GM21737 (cell line): Measurements from ENCODE around the gene MAPK8IP3.
A peak's percentile ranks its signal among the peaks of the same experiment; 100 is the strongest.

ENCODE experiments used
- ATAC-seq: cut with Tn5 transposase; IDR thresholded peaks from one replicate; pipeline ENCODE4 v1.9.1; 2021; ENCODE audit warnings: mild to moderate bottlenecking, moderate library complexity; ENCODE audit not compliant: unreplicated experiment

MAPK8IP3 gene

DNA sequence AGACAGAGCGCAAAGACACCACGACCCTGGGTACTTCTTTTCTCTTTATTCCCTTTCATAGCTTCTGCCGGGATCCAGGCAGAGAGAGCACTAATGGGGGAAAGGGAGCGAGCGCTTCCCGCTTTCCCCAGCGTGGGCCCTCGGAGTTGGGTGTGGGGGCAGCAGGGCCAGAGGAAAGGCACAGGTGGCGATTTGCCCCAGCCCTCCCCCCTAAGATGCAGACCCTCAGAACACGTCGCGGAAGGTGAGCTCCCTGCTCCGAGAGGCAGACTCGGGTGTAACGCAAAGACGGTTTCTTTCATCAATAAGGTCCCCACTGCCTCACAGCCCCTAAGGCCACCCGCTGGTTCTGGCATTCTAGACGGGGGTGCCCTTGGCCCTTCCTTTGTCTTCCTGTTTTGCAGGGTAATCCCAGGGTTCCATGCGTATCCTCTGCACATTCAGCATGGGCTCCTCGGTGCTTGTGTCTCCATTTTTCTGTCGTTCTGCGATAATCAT lies 65.9 kb downstream of the MAPK8IP3 start:
- ATAC-seq: no peak

DNA sequence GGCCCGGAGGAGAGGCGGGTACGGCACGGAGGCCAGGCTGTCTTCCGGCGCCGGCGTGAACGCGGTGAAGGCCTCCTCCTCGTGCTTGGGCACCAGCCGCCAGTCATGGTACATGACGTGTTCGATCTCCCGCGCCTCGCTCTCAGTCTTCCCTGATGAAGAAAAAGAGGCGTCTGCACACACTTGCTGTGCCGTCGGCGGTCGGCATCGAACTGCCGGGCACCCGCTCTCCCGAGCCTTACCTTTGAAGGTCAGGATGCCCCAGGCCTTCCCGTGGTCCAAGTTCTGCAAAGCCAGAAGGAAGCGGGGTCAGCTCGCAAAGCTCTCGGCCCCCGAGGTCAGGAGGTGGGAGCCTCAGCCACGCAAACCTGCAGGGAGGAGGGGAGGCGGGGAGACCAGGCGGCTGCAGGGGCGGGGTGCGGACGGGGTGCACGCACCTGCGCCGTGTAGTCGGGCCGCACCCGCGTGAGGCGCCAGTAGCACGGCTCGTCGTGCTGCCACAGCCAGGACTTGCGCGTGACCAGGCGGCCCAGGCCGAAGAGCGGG lies 66.4 kb downstream of the MAPK8IP3 start, which contains the start of gene EME2:
TSS of gene EME2 (plus strand) at position 449 of the 546 bp plus-strand sequence. CDS start 418 bp downstream, outside the sequence.
- peak; percentile 8 for ATAC-seq

DNA sequence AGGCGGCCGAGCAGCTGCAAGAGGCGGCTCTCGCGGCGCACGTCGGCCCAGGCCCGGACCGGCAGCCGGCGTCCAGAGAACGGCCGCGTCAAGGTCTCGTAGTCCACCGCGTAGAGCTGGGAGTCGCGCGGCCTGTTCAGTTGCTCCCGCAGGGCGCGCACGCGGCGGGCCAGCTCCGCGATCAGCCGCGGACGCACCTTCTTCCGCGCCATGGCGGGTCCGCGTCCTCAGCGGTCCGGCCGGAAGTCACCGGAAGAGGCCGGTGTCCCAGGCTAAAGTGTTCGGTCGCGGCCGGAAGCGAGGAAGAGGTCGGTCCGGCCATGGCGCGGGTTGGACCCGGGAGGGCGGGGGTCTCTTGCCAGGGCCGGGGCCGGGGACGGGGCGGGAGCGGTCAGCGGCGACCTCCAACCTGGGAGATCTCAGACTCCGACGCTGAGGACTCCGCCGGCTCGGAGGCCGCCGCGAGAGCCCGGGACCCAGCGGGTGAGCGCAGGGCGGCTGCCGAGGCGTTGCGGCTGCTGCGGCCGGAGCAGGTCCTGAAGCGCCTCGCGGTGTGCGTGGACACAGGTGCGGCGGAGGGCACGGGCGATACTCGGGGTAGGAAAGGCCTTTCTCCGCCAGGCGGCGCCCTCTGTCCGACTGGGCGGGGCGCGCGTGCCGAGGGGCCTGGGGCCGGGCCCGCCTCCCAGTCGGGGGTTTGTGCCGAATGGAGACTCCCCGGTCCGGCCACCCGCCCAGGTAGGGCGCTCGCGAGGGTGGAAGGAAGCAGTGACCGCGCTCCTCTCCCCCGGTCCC lies 67.1 kb downstream of the MAPK8IP3 start, which contains the start of gene MRPS34:
TSS of gene MRPS34 (minus strand) at position 227 of the 795 bp plus-strand sequence. CDS start at position 212, 15 bp downstream.
- peak; percentile 36 for ATAC-seq

DNA sequence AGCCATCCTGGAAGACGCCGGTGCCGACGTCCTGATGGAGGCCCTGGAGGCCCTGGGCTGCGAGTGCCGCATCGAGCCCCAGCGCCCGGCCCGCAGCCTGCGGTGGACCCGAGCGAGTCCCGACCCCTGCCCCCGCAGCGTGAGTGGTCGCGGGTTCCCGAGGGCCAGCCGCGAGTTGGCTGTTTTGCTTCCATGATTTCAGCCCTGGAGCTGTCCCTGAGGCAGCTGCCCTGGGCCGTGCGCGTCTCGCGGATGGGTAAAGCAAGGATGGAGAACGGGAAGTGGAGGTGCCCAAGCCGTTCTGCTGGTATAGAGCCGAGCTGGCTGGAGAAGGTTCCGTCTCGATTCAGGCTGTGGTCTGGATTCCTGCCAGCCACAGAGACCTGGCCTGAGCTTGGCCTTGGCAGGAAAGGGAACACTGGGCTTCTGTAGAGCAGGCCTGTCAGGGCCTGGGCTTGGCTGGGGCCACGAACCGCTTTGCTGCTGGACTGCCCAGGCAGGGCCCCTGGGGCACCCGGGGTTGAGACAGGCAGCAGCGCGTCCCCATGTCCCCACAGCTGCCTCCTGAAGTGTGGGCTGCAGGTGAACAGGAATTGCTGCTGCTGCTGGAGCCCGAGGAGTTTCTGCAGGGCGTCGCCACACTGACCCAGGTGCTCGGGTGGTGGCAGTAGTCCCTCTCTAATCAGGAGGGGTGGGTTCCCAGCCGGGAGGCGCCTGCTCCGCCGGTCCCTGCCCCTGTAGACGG lies 67.9 kb downstream of the MAPK8IP3 start:
- peak; percentile 1 for ATAC-seq

DNA sequence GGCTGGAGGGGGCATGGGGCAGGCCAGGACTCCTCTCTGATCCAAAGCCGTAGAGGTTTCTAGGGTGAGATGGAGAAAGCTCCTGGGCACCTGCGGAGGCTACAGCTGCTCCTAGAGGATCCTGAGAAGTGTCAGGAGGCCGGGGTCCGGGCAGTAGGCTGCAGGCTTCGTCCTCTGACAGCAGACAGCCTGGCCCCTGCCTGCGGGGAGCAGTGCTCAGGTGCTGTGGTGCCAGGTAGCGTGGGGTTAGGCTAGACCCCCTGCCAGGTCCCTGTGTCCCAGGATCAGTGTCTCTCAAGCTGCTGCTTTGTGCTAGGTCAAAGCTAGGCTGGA lies 68.4 kb downstream of the MAPK8IP3 start:
- no peak for ATAC-seq

DNA sequence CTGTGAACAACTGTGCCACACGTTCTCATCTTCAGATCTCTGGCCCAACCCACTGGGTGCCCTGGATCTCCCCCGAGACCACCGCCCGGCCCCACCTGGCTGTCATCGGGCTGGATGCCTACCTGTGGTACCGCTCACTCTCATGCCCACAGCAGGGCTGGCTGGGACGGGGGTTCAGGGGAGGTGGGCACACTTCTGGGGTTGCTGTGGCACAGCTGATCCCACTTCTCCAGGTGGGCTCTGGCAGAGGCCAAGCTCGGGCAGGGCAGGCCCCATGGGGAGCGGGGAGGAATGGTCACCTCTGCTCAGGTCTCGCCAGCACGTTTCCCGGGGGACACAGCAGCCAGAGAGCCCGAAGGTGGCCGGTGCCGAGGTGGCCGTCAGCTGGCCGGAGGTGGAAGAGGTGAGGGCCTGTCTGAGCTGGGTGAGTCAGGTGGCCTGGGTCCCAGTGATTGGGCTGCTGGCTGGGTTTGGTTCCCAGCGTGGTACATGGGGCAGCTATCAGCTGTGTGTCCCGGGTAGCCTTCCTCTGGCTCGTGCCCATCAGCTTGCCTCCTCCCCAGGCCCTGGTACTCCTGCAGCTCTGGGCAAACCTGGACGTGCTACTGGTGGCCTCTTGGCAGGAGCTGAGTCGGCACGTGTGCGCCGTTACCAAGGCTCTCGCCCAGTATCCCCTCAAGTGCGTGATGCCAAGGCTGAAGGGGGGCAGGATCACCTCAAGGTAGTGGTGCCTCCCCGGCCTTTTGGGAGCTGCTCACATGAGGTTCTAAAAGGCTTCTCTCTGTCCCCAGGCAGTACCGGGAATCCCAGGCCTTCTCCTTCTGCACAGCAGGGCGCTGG lies 69.2 kb downstream of the MAPK8IP3 start:
- ATAC-seq: no peak

DNA sequence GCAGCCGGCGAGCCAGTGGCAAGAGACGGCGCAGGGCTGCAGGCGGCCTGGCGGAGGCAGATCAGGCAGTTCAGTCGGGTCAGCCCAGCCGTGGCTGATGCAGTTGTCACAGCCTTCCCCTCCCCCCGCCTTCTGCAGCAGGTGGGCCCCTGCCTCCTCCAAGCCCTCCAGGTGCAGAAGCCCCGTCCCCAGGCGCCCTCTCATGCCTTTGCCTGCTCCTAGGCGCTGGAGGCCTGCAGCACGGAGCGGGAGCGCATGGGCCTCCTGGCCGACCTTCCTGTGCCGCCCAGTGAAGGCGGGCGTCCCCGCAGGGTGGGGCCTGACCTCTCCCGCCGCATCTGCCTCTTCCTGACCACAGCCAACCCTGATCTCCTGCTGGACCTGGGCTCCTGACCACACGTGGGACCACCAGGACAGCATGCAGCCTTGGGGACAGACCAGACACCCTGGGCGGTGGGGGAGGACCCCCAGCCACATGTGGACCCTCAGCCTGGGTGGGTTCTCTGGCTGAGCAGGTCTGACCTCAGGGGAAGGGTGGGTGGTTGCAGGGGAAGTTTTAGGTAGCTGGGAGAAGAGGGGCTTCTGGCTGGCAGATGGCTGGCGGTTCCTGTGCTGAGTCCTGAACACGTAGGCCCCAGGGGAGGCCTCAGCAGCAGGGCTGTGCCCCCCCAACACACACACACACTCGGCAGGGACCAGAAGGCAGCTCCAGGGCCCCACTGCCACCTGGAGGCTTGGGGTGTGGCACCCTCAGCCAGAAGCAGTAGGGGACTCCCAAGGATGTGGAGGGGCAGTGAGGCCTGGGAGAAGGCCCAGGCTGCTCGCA lies 70.1 kb downstream of the MAPK8IP3 start:
- no peak for ATAC-seq

DNA sequence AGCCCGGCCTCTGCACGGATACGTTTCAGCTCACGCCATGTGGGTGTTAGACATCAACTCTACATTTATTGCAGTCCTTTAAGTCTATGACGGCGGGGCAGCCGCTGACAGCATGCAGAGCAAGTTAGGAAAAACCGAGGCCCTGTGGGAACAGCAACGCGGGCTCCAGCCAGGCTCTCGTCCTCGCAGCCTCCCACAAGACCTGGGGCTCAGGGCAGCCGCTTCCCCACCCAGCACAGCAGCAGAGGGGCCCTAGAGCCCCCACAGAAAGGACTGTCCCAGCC lies 70.6 kb downstream of the MAPK8IP3 start:
- no peak for ATAC-seq

DNA sequence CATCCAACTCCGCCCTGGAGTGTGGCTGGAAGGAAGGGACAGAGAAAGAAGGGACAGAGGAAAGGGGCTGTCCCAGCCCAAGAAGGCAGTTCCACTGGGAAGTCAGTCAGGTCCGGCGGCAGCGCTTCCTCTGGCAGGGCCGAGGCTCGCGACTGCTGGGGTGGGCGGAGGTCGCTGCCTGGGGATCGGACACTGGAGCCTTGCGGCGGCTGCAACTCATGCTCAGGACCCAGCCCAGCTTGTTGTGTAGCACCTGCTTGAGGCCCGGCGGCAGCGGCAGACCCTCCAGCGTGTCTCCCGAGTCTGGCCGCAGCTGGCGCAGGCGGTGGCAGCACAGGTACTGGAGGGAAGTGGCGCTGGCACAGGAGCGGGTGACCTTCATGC lies 71.0 kb downstream of the MAPK8IP3 start:
- no peak for ATAC-seq

DNA sequence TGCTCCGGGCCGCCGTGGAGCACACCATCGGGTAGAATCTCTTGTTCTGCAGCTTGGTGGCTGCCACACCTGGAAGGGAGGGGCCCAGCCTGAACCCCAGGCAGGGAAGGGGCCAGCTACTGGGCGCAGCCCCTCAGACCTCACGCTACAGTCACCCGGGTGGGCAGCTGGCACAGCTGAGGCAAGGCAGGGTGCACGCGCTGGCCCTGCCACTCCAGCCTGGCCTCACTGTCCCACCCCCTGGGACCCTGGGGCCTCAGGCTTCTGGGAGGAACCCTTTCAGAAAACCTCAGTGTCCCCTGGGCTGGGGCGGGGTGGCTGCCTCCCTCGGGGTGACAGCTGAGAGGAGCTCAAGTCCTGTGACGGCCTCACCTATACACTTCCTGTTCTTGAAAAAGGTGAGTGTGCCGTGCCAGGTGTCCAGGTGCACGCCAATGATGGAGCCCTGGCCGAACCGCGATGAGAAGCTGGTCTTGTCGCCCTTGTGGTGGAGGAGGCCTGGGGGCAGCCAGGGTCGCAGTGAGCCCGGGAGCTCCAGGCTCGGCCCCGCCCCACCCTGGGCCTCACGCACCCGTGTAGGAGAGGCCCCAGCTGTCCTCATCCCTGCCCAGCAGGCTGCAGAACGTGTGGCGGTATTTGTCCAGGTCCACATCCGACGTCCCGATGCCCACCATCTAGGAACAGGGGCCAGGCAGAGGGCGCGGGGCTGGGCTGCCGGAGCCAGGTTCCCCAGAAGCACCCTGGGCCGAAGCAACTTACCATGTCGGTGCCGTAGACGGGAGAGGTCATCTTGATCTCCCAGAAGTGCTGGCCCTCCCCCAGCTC lies 71.6 kb downstream of the MAPK8IP3 start:
- ATAC-seq: no peak

DNA sequence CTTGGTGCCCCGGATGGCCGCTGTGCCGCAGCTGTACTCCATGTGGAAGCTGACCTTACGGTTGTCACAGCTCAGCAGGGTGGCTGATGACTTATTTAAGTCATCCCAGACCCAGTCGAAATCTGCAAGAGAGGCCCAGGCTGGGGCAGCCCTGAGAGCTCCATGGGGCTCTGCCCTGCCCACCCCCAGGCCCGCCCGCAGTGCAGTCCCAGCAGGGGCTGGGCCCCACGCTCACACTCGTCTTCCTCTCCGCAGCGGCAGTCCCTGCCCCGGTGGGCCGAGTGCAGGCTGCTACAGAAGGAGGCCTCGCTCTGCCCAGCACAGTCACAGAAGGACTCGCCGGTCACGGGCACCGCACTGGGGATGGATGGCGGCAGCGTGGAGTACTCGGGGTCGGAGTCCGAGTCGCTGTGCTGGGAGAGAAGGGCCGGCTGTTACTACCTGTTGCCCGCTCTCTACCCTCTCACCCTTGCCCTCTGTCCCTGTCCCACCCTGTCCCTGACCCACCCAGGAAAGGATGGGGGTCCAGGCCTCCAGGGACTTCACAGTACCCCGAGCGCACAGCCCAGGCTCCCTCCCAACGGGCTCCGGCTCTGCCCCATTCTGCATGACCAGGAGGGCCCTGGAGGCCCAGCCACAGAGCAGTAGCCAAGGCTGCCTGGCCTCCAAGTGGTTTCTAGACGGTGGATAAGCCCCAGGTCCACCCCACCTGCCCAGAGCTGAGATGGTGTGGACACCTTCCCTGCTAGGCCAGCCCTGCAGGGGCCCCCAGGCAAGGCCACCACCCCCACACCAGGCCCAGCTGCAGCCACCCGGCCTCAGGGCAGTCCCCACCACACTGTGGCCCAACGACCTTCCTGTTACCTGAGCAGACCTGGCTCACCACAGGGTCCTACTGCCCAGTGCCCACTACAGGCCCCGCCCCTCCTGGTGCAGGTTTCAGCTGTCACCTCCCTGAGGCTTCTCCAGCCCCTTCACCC lies 72.5 kb downstream of the MAPK8IP3 start:
- ATAC-seq: no peak

DNA sequence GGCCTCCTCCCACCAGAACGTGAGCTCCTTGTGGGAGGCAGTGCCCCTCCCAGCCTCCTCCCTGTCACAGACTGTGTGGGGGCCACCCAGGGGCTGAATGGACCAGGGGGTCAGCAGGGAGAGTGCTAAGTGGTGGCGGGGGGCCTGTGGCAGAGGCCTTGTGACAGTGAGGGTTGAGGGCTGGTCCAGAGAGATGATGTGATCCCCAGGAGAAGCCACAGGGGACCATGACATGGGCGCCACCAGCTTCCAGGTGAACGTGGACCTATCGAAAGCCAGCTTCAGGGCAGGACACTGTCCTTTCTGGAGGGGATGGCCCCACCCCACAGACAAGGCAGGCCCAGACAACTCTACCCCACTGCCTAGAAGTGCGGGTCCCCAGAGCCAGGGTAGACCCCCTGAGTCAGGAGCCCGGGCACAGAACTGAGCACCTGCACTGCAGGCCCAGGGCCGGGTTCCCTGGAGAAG lies 73.3 kb downstream of the MAPK8IP3 start:
- ATAC-seq: no peak

DNA sequence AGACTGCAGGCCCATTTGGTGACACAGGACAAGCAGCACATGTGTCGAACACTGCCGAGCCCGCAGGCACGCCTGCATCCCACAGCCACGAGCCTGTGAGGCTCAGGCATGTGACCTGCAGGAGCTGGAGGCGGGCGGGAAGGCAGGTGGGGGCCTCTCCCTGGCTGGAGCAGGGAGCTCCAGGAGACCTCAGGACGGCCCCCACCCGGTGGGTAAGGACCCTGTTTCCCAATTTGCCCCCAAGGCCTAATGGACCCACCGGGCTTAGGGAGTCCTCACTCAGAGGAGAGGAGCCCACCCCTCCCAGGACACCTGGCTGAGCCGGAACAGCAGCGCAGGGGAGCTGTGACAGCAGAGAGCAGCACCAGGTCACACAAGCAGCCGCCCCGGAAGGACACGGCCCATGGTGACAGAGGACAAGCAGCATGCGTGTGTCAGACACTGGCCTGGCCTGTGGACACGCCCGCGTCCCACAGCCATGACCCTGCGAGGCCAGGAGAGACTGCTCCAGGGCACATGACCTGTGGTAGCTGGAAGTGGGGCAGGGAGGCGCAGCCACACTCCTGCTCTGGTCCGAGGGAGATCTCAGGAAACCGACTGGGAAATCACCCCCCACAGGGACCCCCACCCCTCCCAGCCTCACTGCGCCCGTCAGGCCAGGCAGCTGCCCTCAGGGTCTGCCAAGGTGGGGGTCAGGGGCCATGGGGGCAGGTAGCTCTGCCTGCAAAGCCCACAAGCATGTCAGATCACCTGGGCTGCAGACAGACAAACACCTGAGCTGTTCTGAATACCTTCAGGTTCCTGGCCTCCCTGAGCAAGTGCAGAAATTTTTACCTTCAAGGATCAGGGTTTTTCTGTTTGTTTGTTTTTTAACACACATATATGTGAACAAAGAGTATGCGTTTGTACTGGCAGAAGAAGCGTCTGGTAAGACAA lies 74.0 kb downstream of the MAPK8IP3 start:
- ATAC-seq: no peak

DNA sequence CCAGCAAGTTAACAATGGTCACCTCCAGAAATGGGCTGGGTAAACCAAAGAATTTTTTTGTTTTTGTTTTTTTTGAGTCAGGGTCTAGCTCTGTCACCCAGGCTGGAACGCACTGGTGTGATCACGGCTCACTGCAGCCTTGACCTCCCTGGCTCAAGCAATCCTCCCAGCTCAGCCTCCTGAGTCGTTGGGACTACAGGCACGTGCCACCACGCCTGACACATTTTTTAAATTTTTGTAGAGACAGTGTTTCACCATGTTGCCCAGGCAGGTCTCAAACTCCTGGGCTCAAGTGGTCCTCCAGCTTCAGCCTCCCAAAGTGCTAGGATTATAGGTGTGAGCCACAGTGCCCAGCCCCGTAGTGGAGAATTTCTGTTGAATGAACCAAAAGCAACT lies 74.7 kb downstream of the MAPK8IP3 start:
- no peak for ATAC-seq

DNA sequence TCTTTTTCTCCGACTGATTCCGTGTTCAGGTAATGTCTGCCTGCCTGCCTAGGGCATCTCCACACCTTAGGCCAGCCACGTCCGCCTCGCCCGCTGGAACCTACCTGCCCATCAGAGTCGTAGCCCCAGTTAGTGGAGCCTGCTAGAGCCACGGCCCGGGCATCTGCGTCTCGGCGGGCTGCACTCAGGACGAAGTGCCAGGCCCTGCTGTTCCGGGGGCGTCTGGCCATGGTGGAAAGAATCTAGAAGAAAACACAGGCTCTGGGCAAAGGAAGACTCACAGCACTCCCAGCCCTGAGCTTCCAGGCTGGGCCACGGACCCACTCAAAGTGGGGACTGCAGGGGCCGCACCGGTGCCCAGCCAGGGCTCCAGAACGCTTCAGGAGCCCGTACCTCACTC lies 75.3 kb downstream of the MAPK8IP3 start:
- no peak for ATAC-seq

DNA sequence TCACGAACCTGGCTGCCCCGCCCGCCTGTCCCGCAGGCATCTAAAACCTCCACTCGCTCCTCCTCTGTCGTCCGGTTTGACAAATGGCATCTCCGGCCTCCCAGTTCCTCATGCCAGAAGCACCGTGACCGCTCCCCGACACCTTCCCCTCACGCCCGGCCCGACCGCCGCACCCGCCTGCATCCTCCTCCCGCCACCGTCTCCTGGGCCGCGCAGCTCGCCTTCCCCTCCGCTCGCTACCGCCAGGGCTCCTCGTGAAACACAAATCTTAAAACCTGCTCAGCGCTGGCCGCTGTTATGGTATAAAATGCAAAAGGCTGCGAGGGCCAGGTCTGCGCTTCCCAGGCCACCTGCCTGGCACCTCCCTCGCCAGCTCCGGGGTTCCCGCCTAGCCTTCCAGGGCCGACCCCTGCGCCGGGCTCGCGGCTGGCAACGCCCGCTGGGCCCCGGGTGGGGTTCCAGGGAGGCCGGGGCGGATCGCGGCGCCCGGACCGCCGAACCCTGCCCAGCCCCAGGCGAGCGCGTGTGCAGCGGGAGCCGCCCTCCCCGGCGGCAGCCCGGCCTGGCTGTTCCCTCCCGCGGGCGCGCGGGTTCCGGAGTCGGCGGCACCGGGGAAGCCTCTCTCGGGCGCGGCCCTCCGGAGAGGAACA lies 75.9 kb downstream of the MAPK8IP3 start:
- ATAC-seq: peak; percentile 1
